GM19467 (cell line): Measurements from ENCODE around the gene KIF3C.
"Not testable (repeated sequence)": the region's sequence is repeated elsewhere in the genome, so short reads cannot be mapped to it uniquely, and the experiment has no call there.

Experiments
- ATAC-seq: cut with Tn5 transposase; IDR thresholded peaks from one replicate; pipeline ENCODE4 v1.9.1; 2021; ENCODE audit warnings: mild to moderate bottlenecking, moderate library complexity; ENCODE audit not compliant: unreplicated experiment

The KIF3C gene

GRCh38 chr2:25982273-25982967 lies at the start of gene KIF3C:
TSS of gene KIF3C (minus strand) at chr2:25982497. CDS start at chr2:25981917, 580 bp downstream.
- peak; percentile 55 for ATAC-seq

GRCh38 chr2:26028083-26028482 lies 45.8 kb upstream of the KIF3C start:
- ATAC-seq, result not testable (repeated sequence)

GRCh38 chr2:26025509-26025908 lies 43.2 kb upstream of the KIF3C start:
- ATAC-seq, result no peak

GRCh38 chr2:26024260-26024659 lies 42.0 kb upstream of the KIF3C start:
- no peak for ATAC-seq

GRCh38 chr2:26020231-26020640 lies 37.9 kb upstream of the KIF3C start:
- no peak for ATAC-seq

- ATAC-seq, result no peak
Measured at GRCh38 chr2:26018184-26019055, 36.1 kb upstream of the KIF3C start.

GRCh38 chr2:26017464-26018183 lies 35.3 kb upstream of the KIF3C start:
- no peak for ATAC-seq

GRCh38 chr2:26016706-26017045 lies 34.4 kb upstream of the KIF3C start:
- not testable (repeated sequence) for ATAC-seq

GRCh38 chr2:26016012-26016705 lies 33.9 kb upstream of the KIF3C start:
- ATAC-seq, result no peak

GRCh38 chr2:26013668-26014067 lies 31.4 kb upstream of the KIF3C start:
- ATAC-seq, result no peak

- no peak for ATAC-seq
Measured at GRCh38 chr2:26011990-26012856, 29.9 kb upstream of the KIF3C start.

- no peak for ATAC-seq
Measured at GRCh38 chr2:26011609-26011989, 29.3 kb upstream of the KIF3C start.

GRCh38 chr2:26010943-26011342 lies 28.6 kb upstream of the KIF3C start:
- ATAC-seq, result no peak

- ATAC-seq, result no peak
Measured at GRCh38 chr2:26009567-26009963, 27.3 kb upstream of the KIF3C start.

GRCh38 chr2:26008851-26009566 lies 26.7 kb upstream of the KIF3C start:
- no peak for ATAC-seq

GRCh38 chr2:26008095-26008494 lies 25.8 kb upstream of the KIF3C start:
- ATAC-seq, result no peak

GRCh38 chr2:26002632-26003310 lies 20.5 kb upstream of the KIF3C start:
- ATAC-seq, result no peak

- no peak for ATAC-seq
Measured at GRCh38 chr2:26001743-26002351, 19.6 kb upstream of the KIF3C start.
